Activated T-cell treated with anti-CD3 and anti-CD28 coated beads, Interleukin-2, amount 50 U/mL, for 4 hours (primary cell): ENCODE results near the gene BZW2. TPM values are rescaled to one million over a fixed set of nuclear protein-coding genes. Genes with fewer than 3 reads are reported as not detected.
"Not testable (repeated sequence)": the region's sequence is repeated elsewhere in the genome, so short reads cannot be mapped to it uniquely, and the experiment has no call there.

Experiments
- ATAC-seq, 2 donors: fragments of 200-7000 bp; cut with Tn5 transposase; one replicate each; pipeline ENCODE4 v1.10.0; 2021
- DNase-seq: peaks from one replicate; pipeline ENCODE4 v3.0.0-alpha.2; 2020
- H3K27me3 Mint-ChIP-seq: one replicate; pipeline ENCODE4 v1.8.0; 2021; ENCODE audit warnings: low read depth, mixed read lengths
- H3K36me3 Mint-ChIP-seq: one replicate; pipeline ENCODE4 v1.8.0; 2022; ENCODE audit warnings: mixed read lengths; ENCODE audit not compliant: insufficient read depth
- H3K4me1 Mint-ChIP-seq: one replicate; pipeline ENCODE4 v1.8.0; 2021; ENCODE audit warnings: low read depth, mixed read lengths
- H3K4me3 Mint-ChIP-seq: one replicate; pipeline ENCODE4 v1.8.0; 2021; ENCODE audit warnings: mild to moderate bottlenecking, moderate library complexity, mixed read lengths
- H3K9me3 Mint-ChIP-seq: one replicate; pipeline ENCODE4 v1.8.0; 2021; ENCODE audit warnings: mixed read lengths
- total RNA-seq, 3 donors: library from RNA; stranded (reverse); gene quantifications; one replicate each; pipeline ENCODE4 v1.2.1, GENCODE V29; 2021

The BZW2 gene
- total RNA-seq, 3 donors from 2014 or later = 116 to 135 (median 127) TPM

DNA sequence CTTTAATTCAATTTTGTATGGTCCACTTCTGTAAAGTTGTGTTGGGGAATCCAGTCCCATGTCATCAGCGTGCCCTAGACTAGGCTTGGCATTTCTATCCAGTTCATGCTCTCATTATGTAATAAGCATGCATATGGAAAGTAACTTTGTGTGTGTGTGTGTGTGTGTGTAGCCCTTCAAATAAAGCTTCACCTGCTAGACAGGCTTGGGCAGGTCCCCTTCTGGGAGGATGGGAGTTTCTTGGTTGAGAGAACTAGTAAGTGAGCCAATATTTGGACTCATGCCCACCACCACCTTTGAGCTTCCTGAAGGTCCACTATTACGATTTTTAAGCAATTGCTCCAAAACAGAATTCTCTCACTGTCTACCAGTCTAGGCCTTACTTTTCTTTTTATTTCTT, 6.9 kb downstream of the BZW2 start:
- no peak for ATAC-seq
- peaks cover 59% of the 10 kb centered on the region for H3K4me1 Mint-ChIP-seq
- no peak for DNase-seq
- no peak overlapping the region for H3K4me3 Mint-ChIP-seq
- H3K9me3 Mint-ChIP-seq = no peaks in the 10 kb centered on the region
- peaks cover 29% of the 10 kb centered on the region for H3K36me3 Mint-ChIP-seq
- H3K27me3 Mint-ChIP-seq = no peaks in the 10 kb centered on the region

DNA sequence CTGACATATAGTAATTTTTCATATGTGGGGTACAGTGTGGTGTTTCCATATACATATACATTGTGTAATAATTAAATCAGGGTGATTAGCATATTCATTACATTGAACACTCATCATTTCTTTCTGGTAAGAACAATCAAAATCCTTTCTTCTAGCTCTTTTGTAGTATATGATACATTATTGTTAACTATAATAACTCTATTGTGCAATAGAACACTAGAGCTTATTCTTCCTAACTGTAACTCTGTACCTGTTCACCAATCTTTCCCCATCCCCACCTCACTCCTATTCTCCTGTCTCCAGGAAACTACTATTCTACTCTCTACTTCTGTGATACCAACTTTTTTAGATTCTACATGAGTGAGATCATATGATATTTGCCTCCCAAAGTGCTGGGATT, 9.4 kb downstream of the BZW2 start:
- H3K27me3 Mint-ChIP-seq = no peaks in the 10 kb centered on the region
- peaks cover 18% of the 10 kb centered on the region for H3K36me3 Mint-ChIP-seq
- H3K4me1 Mint-ChIP-seq = peaks cover 39% of the 10 kb centered on the region
- no peaks in the 10 kb centered on the region for H3K9me3 Mint-ChIP-seq
- DNase-seq = no peak
- ATAC-seq = no peak
- no peak overlapping the region for H3K4me3 Mint-ChIP-seq

DNA sequence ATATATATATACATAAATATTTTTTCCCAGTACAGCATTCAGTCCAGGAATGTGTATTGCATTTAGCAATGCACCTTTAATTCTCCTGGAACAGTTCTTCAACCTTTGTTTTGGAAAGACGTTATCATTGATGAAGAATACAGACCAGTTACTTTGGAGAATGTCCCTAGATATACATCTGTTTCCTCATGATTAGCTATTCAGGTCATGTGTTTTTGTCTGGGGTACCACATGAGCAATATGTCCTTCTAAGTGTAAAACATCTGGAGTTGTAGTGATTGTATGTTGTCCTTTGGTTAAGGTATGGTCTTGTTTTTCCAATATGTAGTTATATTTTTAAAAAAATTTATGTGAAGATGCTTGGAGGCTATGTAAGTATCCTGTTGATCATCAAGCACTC, 10.2 kb downstream of the BZW2 start:
- Mint-ChIP-seq H3K4me1 (peaks cover 38% of the 10 kb centered on the region), H3K27me3 (no peaks in the 10 kb centered on the region)
- ATAC-seq = no peak

DNA sequence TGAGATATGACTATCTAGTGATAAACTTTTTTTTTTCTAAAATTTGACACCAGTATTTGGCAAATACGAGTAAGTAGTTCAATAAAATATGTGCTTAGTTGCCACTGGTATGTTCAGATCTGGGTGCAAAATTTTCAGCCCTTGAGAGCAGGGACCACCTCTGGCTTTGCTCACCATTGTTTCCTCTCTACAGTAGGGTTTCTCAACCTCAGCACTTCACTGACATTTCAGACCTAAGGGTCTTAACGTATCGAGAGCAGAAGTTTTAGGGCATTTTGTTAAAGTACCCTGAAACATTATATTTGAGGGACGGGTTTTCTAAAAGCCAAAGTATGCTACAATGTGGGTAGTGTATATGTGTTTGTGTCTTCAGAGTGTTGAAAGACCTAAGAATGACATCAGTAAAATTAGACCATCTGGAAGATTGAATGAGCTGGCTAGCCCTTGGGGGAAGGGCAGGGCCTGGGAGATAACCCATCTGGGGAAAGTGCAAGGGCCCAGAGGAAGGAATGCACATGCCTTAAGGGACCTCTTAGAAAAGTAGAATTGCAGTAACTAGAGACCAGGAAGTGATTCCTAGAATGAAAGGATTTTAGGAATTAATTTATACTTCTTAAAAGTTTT, 11.8 kb downstream of the BZW2 start:
- Mint-ChIP-seq H3K27me3 (no peaks in the 10 kb centered on the region), H3K4me3 (no peak overlapping the region)
- no peak for ATAC-seq

More for the DNA sequence above, 10.2 kb downstream of the BZW2 start:
- no peak overlapping the region for H3K4me3 Mint-ChIP-seq
- H3K36me3 Mint-ChIP-seq = peaks cover 18% of the 10 kb centered on the region
- no peaks in the 10 kb centered on the region for H3K9me3 Mint-ChIP-seq
- DNase-seq = no peak

DNA sequence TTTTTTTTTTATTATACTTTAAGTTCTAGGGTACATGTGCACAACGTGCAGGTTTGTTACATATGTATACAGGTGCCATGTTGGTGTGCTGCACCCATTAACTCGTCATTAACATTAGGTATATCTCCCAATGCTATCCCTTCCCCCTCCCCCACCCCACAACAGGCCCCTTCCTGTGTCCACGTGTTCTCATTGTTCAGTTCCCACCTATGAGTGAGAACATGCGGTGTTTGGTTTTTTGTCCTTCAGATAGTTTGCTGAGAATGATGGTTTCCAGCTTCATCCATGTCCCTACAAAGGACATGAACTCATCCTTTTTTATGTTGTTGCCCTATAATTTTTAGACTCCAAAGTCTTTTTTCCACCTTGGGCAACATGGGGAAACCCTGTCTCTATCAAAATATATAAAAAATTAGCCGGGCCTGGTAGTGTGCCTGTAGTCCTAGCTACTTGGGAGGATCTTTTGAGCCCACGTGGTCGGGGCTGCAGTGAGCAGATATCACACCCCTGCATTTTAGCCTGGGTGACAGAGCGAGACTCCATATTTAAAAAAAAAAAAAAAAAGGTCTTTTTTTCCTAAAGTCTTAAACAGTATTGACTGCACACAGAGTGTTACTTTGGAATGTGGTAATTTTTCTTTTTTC, 14.0 kb downstream of the BZW2 start:
- not testable (repeated sequence) for H3K4me3 Mint-ChIP-seq, H3K9me3 Mint-ChIP-seq, ATAC-seq, H3K27me3 Mint-ChIP-seq, DNase-seq
- Mint-ChIP-seq H3K4me1 (peaks cover 22% of the 10 kb centered on the region), H3K36me3 (peaks cover 15% of the 10 kb centered on the region)

More for the DNA sequence above, 11.8 kb downstream of the BZW2 start:
- no peak for DNase-seq
- H3K4me1 Mint-ChIP-seq = peaks cover 25% of the 10 kb centered on the region
- H3K36me3 Mint-ChIP-seq = peaks cover 16% of the 10 kb centered on the region
- no peaks in the 10 kb centered on the region for H3K9me3 Mint-ChIP-seq

DNA sequence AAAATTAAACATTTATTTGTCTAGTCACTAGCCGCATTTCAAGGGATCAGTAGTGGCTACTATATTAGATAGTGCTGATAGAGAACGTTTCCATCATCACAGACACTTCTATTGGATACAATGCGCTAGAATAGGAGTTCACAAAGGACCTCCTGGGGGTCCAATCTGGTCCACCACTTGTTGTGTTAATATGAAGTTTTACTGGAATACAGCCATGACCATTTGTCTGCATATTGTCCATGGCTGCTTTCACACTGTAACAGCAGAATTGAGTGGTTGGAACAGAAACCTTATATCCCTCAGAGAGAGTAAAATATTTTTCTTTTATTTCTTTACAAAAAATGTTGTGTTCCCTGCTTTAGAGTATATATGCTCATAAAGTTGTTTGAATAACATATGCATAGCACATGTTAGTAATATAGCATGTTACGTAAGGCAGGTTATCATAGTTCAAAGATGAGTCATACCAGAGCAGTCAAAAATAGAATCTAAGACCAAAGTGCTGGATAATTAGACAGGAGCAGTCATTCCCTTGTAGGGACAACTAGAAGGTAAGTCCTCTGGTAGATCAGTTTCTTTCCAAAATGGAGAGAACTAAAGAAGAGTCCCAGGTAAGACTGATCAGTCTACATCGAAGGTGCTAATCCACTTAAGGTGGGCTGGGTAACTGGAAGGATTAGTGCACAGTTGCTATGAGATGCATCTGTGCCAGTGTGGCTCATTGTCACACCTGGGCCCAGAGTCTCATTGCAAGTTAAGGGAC, 14.9 kb downstream of the BZW2 start:
- Mint-ChIP-seq H3K4me3 (no peak overlapping the region), H3K27me3 (no peaks in the 10 kb centered on the region), H3K4me1 (peaks cover 20% of the 10 kb centered on the region), H3K9me3 (no peaks in the 10 kb centered on the region), H3K36me3 (peaks cover 20% of the 10 kb centered on the region)
- ATAC-seq = peak; percentile 53 to 57
- no peak for DNase-seq

DNA sequence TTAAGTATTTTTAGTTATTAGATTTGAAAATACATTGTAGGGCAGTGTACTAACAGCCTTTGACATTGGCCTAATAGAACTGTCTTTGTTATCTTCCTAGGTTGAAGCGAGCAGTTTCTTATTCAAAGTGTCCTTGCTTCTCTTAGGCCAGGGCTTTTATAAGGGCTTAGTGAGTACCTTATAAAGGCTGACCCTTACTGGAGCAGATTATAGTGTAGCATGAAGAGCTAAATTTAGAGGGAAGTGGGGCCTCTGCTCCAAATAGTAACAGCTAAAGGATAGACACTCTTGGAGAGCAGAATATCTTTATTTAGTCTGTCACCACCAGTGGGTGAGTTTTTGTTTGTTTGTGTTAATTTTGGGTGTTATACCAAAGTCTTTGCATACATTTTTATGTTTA, 15.9 kb downstream of the BZW2 start:
- ATAC-seq = no peak
- H3K27me3 Mint-ChIP-seq = no peaks in the 10 kb centered on the region
- peaks cover 17% of the 10 kb centered on the region for H3K4me1 Mint-ChIP-seq
- H3K4me3 Mint-ChIP-seq = no peak overlapping the region
- H3K9me3 Mint-ChIP-seq = no peaks in the 10 kb centered on the region
- peaks cover 16% of the 10 kb centered on the region for H3K36me3 Mint-ChIP-seq
- no peak for DNase-seq

DNA sequence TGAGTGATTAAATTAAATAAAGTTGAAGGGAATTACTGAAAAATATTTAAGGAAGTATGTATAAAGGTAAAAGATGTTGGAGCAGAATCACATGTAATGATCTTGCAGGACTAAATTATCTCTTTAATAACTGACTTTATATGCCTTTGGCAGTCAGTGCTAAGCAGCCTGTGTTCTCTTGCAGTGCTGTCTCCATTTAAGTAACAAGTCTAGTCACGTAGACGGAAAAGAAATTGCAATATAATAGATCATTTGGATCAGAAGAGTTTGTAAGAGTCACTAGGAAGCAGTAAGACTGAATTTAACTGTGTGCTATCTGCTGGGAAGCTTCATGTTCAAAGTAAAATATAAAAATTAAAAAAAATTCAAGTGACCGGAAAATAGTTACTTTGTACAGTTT, 21.4 kb downstream of the BZW2 start:
- Mint-ChIP-seq H3K27me3 (no peaks in the 10 kb centered on the region), H3K4me3 (no peak overlapping the region), H3K36me3 (peaks cover 46% of the 10 kb centered on the region), H3K4me1 (peaks cover 22% of the 10 kb centered on the region), H3K9me3 (no peaks in the 10 kb centered on the region)
- ATAC-seq (no peak), DNase-seq (no peak)

DNA sequence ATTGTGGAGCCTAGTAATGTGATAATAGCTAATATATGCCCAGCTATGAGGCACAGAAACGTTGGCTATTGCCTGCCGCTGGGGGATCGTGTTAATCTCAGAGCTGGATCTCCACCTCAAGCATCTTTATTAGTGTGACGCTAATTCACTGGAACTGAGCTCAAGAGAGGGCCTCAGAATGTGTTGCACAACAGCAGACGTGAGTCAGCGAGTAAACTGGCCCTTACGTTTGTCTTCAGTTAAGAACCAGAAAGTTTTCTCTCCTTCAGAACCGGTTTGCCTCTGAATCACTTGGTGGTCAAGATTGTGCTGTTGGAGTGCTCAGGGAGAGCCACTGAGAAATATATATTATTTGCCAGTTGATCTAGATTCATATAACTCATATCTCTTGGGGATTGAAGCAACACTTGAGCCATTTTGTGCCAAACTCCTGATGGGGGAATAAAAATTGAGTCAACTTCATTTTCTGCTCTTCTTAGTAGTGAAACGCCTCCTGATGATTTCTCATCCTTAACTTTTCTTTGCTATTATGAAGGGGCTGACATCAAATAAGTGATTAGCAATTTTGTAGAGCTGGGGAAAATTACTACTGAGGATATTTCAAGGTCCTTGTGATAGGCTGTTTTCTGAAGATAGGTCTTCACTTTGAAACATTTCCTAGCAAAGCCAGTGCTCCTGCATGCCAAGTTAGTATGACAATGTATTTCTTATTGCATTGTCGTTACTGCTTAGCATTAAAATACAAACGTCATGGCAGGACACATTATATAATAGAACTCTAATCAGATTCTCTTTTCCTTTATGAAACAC, 22.3 kb downstream of the BZW2 start:
- peaks cover 22% of the 10 kb centered on the region for H3K4me1 Mint-ChIP-seq
- H3K9me3 Mint-ChIP-seq = no peaks in the 10 kb centered on the region
- H3K4me3 Mint-ChIP-seq = no peak overlapping the region
- H3K27me3 Mint-ChIP-seq = no peaks in the 10 kb centered on the region
- ATAC-seq = peak in 1 of 2 donors; percentile 18
- DNase-seq = no peak
- H3K36me3 Mint-ChIP-seq = peaks cover 54% of the 10 kb centered on the region

DNA sequence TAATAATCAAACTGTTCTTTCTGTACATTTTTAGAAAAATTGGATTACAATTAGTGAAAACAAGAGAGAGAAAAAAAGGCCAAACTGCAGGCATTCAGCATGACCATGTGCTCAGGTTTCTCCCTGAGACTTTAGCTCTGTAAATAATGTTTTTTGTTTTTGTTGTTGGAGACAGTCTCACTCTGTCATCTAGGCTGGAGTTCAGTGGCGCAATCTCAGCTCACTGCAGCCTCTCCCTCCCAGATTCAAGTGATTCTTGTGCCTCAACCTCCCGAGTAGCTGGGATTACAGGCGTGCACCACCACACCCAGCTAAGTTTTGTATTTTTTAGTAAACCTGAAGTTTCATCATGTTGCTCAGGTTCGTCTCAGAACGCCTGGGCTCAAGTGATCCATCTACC, 23.0 kb downstream of the BZW2 start:
- DNase-seq = no peak
- no peaks in the 10 kb centered on the region for H3K9me3 Mint-ChIP-seq
- peaks cover 54% of the 10 kb centered on the region for H3K36me3 Mint-ChIP-seq
- no peak for ATAC-seq
- peaks cover 22% of the 10 kb centered on the region for H3K4me1 Mint-ChIP-seq
- H3K27me3 Mint-ChIP-seq = no peaks in the 10 kb centered on the region
- no peak overlapping the region for H3K4me3 Mint-ChIP-seq

DNA sequence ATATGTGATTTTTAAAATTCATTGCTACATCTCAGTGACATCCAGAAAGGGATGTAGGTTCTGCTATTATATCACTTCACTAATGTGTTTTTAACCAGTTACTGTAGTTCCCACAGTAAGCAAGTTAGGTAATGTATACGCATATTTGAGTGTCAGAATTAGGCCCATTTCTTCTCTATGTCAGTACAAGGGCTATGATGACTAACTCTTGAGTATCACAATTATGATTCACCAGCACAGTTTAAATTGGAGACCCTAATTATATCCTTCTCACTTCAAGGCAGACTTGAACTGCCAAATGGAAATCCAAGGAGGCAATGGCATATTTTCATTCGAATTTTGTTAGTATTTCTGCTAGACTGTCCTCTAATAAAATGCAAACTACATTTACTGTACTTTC, 23.6 kb downstream of the BZW2 start:
- ATAC-seq (no peak), DNase-seq (no peak)
- Mint-ChIP-seq H3K36me3 (peaks cover 50% of the 10 kb centered on the region), H3K27me3 (no peaks in the 10 kb centered on the region), H3K9me3 (no peaks in the 10 kb centered on the region), H3K4me1 (peaks cover 20% of the 10 kb centered on the region), H3K4me3 (no peak overlapping the region)

DNA sequence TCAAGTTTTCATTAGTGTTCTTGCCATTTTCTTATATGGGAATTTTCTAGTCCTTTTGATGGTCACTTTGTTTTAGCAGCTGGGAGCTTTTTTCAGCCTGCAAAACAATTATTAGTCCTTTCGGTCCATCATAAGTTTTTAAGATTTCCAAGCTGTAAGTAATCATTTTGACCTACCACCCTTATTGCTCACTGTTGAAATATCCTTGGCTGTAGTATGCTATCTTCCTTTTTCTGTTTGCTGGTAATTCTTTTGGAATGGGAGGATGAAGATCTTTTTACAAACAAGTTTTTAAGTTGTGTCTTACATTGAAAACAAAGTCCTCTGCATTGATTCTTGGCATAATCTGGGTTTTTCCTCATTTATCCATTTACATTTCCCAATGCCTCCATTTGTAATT, 24.0 kb downstream of the BZW2 start:
- Mint-ChIP-seq H3K4me1 (peaks cover 20% of the 10 kb centered on the region), H3K9me3 (no peaks in the 10 kb centered on the region), H3K36me3 (peaks cover 50% of the 10 kb centered on the region), H3K27me3 (no peaks in the 10 kb centered on the region), H3K4me3 (no peak overlapping the region)
- ATAC-seq (no peak), DNase-seq (no peak)

DNA sequence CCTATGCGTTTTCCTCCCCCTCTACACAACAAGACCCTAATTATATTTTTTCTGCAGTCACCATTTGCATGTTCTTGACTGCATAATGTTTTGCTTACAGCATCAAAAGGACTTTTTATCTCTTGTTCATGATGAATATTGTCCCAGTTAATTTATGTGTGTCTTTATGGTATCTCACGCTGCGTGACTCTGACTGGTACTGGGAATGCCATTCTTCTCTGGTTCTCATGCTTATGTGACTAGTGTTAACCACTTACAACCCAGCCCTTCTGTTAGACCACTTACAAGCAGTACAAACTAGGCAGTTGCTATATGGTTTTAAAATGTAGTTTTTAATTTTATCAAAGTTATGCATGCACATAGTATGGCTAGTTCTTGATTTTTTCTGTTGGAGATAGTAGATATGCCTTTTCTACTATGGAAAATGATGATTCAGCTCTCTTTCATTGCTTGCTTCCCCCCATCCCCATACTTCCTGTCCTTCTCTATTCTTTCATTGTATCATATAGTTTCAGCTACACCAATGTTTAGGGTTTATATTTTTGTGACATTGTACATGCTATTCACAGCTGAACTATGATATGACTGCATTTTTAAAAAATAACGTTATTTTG, 24.9 kb downstream of the BZW2 start:
- Mint-ChIP-seq H3K27me3 (no peaks in the 10 kb centered on the region), H3K9me3 (no peaks in the 10 kb centered on the region), H3K36me3 (peaks cover 50% of the 10 kb centered on the region), H3K4me1 (peaks cover 18% of the 10 kb centered on the region), H3K4me3 (no peak overlapping the region)
- ATAC-seq (no peak), DNase-seq (no peak)

DNA sequence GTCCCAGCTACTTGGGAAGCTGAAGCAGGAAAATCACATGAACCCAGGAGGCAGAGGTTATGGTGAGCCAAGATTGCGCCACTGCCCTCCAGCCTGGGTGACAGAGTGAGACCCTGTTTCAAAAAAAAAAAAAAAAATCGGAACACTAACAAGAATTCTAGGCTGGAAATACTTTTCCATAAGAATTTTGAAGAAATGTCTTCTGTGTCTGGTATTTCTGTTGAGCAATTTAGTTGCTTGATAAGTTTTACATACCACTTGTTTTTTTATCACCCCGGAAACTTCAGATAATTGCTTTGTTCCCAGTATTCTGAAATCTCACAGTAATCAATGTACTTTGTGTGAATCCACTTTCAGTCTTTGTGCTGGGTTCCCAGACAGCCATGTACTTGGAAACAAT, 25.8 kb downstream of the BZW2 start:
- peaks cover 53% of the 10 kb centered on the region for H3K36me3 Mint-ChIP-seq

More for the DNA sequence above, 25.8 kb downstream of the BZW2 start:
- peaks cover 18% of the 10 kb centered on the region for H3K4me1 Mint-ChIP-seq
- DNase-seq (no peak), ATAC-seq (no peak)
- no peaks in the 10 kb centered on the region for H3K27me3 Mint-ChIP-seq
- no peaks in the 10 kb centered on the region for H3K9me3 Mint-ChIP-seq
- H3K4me3 Mint-ChIP-seq = no peak overlapping the region
